EH (cell line): ENCODE measurements around the gene PPFIBP1.
"Not testable (repeated sequence)": the region's sequence is repeated elsewhere in the genome, so short reads cannot be mapped to it uniquely, and the experiment has no call there.

Experiments used
- DNase-seq: peaks from one replicate; pipeline ENCODE4 v3.0.0-alpha.2; 2015; ENCODE audit warnings: low read depth

PPFIBP1 gene

DNA sequence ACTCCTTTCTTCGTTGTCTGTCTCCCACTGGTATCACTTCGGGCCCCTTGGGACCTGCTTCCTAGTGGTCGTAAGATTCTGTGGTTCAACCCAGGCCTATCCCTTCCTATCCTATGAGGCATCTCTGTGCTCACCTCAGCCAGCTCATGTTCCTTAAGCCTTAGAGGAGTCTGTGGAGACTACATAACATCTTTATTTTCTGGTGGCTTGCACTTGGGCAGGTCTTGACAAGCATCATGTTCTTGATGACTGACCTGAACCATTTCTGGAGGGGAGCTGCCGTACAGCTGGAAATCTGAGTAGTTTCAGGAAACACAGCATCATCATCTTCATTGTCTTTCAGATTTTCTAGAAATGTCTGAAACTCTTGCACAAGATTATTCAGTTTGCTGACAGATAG lies 69.3 kb downstream of the PPFIBP1 start:
- DNase-seq = no peak

DNA sequence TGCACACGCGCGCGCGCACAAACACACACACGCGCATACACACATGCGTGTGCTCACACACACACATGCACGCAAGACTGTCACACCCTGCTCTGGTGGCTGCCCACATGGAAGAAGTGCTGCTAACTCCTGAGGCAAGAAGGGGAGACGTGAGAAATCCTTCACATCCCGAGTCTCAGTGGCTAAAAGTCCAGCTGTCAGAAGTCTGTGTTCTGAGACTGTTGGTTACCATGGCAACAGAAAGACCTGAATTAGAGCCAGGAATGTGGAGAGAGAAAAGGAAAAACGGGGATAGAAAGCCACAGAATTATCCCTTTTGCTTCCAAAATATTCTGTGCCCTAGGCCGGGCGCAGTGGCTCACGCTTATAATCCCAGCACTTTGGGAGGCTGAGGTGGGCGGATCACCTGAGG lies 71.2 kb downstream of the PPFIBP1 start:
- peak; percentile 94 for DNase-seq

DNA sequence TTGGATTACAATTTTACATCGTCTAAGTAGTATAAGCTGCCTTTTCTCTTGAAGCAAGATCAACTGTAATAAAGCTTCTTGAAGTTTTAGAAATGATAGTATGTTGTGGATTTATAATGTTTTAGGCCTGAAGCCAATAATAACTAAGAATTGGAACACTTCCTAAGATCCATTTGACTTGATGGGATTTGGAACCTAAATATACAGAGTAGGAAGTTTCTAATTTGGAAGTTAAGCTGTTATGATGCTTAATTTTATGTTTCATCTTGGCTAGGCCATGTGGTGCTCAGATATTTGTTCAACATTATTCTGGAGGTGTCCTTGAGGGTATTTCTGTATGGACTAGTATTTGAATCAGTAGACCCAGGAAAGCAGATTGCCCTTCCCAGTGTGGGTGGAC lies 74.9 kb downstream of the PPFIBP1 start:
- DNase-seq = peak; percentile 22

DNA sequence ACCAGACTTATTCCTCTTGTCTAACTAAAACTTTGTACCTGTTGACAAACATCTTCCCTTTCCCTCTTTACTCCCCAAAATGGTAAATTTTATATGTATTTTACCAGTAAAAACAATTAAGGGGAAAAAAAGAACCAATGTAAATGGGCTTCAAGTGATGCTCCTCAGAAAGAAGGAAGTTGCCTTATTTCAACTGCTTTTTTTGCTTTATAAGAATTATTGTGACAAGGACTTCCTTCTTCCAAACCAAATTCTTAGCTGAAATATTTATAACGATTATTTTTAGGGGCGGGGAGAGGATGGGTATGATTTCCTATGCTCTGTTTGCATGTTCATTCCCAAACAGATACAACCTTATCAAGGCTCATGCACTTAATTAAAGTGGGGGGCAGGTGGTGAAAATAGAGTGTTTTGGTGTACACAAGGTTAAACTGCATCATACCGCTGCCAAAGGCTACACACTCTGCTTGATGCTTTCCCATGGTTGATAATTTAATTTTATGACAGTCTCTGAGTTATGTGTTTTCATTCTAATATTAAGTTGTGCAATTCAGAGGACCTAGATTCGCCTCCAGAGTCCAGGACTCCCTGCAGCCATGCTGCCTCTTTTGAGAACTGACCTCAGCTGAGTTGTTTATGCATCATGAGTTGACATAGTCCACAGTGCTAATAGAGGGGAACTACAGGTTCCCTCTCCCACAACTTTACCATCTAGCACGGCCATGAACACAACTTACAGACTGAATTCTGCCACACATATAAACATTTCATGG lies 77.2 kb downstream of the PPFIBP1 start:
- DNase-seq = not testable (repeated sequence)

DNA sequence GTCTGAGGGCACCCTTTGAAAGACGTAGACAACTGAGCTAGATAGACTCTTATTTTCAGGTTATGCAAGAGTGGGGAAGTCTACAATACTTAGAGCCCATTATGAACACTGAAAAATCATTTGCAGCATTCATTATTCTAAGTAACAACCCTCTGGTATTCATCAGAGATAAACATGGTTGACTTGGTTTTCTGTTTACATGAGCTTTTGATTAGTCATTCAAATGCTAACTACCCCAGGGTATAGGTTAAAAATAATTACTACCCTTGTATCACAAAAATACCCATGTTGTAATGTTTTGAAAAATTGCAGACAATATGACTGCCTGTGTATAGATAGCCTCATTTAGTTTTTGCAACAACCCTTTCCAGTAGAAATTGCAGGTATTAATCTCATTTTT lies 78.5 kb downstream of the PPFIBP1 start:
- DNase-seq = peak; percentile 57

DNA sequence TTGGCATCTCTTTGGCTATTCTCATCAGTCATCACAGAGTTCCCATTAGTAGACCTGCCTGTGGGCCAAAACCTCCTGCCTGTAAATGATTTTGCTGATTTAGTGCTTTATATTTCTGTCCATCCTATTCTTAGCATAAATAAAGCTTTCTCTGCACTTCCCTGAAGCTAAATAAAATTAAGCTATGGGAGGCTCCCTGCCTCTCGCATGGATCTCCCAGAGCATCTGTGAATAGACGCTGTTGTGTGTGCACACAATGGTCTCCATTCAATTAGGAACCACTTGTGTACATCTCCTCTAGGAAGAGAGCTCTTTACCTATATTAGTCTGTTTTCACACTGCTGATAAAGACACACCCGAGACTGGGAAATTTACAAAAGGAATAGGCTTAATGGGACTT lies 80.4 kb downstream of the PPFIBP1 start:
- no peak for DNase-seq

DNA sequence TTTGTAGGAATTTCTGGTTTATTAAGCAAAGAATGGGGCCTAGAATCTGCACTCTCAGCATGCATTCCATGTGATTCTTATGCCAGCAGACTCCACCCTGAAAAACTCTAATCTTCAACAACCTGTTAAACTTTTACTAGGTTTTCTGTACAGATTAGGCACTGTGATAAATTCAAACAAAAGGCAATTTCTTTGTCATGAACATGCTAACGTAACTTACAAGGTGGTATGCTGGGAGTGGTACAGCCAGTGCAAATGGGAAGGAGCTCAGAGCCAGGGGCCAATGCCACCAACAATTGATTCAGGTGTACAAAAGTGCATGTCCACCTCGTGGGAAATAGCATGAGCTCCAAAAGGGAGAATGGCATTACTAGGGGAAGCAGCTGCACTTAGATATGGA lies 83.0 kb downstream of the PPFIBP1 start:
- DNase-seq = no peak

DNA sequence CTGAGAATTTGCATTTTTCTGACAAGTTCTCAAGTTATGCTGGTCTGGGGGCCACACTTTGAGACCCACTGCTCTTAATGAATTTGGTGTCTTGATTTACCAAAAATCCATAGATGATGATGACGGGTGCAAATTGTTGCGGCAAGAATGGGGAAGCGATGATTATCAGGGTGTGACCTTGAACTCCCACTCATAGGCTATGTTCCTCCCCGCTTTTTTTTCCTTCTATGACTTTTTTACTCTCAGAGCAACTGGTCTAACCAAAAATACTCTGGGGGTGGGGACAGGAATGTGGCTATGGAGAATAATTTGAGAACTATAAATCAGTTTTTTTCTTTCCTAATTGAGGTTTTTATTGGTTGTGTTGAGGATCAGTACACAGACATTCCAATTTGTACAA lies 83.6 kb downstream of the PPFIBP1 start:
- DNase-seq = no peak

DNA sequence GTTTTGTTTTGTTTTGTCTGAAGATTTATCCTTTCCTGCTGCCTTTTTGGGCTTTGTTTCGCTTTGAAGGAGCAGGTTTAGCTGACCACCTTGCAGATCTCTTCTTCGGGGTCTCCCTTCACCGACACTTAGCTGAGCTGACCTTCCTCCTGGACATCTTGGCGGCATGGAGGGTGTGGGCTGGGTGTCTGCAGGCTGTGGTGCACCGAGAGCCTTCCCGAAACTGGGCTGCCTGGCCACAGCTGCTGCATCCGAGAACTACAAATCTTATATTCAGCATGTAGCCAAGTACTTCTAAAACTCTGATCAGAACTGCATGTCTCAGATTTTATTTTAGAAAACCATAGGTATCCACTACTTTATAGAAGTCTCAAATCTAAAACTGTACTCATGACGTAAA lies 84.9 kb downstream of the PPFIBP1 start:
- DNase-seq = no peak

DNA sequence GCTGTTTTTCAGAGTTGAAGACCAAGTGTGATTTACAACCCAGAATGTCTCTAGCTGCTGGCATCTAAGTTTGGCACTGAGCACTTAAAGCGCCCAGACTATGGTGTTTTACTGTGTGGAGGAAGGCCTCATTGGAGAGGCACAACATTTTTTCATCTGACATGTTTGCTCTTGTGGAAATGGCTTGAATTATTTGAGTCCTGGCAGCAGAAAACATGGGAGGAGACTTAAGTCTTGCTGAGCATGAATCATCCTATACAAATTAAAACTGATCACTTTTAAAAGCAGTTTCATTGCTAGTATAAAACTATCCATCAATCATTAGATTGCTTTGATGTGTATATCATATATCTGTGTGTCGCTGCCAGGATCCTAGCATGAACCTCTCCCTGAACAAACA lies 86.4 kb downstream of the PPFIBP1 start:
- DNase-seq = peak; percentile 78

DNA sequence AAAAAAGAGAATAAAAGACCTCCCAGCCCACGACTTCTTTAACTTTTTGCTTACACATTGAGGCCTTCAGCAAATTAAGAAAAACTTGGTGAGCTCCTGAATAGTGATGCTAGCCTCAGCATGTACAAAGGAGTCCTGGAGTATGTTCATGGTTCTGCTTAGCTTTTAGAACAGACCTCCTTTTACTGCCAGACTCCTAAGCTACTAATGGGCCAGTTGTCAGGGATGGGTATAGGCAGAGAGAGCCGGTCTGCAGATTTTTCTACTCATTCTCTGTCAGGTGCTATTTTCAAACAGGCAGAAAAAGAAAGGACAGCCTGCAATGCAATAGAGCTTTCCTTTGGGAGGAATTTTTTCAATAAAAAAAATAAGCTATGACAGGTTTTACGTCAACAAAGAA lies 90.4 kb downstream of the PPFIBP1 start:
- no peak for DNase-seq

DNA sequence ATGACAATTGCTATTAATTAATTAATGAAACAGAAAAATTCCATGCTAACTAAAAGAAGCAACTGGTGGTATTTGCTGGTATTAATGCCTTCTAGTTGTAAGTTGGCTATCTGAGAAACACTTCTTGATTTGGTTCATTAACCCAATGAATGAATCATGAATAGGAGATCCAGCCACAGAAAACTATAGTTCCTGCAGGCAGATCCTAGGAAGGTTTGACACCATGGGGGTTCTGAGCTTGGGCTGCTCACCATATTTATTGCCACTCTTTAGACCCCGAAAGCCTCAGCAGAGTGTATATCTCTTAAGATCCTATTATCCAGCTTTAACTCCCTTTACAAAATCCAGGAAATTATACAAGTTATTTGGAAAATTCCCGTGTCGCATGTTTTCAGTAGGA lies 90.9 kb downstream of the PPFIBP1 start:
- DNase-seq = peak; percentile 22

DNA sequence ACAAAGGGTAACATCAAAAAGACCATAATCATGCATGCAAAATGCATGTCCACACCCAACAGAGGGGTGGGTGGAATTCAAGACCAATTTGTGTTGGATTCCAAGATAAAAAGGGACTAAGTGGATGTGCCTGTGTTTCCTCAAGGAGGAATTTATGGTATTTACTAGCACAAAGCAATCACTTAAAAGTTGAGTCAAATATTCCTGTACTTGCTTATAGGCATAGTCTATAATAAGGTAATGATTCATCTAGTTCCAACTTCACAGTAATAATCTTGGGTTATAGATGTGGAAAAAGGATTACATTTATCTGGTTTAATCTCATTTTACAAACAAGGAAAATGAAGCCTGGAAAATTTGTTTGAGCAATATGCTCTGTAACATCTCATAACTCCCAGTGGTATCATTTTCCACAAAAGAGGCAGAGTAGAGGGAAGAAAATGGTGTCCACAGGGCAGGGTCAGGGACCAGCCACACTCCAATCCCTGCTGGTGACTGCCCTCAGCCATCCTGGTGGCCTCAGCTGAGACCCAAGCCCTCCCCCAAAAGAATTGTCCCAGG lies 91.4 kb downstream of the PPFIBP1 start:
- DNase-seq = peak; percentile 90

DNA sequence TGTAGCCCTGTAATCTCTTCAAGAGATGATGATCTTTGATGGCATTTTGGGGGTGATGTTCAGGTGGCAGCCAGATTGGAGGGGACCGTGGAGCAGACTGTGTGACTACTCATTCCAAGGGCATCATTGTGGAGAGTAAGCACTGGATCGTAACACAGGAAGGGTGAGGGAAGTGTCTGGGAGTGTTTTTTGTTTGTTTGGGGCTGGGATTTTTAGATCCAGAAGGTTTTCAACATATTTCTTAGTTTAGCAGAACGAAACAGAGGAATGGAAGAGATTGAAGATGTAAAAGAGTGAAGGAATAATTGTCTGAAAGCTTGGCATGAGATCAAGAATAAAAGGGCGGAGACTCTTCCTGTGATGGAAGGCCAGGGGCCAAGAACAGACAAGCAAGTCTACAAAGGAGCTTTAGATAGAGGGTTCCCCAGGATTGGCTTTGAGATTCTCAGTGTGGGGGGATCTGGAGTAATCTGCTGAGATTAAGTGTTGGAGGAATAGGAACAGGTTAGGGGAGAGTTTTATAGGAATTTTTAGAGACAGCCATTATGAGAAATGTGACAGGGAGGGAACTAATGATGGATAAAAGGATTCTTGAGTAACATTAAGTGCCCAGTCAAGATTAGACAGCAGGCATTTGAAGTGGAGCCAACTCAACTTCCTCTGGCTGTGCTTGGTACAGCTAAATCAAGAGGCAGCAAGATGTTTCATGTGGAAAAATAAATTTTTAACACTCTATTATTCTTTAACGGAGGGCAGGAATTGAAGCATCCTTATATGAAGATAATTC lies 92.5 kb downstream of the PPFIBP1 start:
- DNase-seq = peak; percentile 51

DNA sequence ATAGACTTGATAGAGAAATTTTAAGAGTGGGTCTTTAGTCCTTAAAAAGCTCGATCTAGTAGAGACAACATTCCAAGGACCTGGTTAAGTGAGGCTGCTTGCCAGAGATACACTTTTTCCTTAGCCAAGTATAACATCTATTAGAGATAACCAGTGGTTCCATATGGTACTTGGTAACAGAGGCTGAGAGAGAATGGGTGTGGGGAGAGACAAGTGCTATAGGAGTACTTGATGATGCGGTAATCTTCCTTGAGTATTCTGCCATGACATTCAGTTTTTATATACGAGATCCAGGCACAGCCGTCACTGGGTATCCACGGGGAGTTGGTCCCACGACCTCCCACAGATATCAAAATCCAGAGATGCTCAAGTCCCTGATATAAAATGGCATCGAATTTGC lies 94.8 kb downstream of the PPFIBP1 start:
- no peak for DNase-seq

DNA sequence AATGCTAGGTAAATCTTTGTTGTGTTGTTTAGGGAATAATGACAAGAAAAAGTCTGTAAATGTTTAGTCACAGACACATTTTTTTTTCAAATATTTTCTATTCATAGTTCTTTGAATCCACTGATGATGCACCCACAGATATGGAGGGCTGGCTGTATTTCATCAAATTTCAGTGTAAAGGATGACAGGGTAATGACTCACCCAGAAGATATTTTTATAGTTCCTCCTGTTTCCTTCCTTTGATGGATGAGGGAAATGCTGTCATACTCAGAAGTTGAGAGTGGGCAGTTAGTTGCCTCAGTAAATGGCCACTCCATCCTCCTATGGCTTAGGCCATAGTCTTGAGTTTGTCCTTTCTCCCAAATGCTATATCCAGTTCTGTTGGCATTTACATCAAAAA lies 95.3 kb downstream of the PPFIBP1 start:
- peak; percentile 95 for DNase-seq

DNA sequence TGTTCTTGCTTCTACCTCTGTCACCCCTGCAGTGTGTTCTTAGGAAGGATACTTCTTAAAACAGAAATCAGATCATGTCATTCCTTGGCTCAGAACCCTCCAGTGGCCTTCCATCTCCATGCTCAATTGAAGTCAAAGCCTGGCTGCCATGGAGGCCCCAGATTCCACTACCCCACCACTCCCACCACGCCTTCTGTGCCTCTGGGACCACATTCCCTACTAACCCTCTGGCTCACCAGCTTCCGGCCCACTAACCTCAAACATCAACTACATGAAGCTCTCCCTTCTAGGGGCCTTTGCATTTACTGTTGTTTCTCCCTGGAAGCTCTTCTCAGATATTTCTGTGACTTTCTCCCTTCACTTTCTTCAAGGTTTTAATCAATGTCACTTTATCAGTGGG lies 96.1 kb downstream of the PPFIBP1 start:
- DNase-seq = no peak

DNA sequence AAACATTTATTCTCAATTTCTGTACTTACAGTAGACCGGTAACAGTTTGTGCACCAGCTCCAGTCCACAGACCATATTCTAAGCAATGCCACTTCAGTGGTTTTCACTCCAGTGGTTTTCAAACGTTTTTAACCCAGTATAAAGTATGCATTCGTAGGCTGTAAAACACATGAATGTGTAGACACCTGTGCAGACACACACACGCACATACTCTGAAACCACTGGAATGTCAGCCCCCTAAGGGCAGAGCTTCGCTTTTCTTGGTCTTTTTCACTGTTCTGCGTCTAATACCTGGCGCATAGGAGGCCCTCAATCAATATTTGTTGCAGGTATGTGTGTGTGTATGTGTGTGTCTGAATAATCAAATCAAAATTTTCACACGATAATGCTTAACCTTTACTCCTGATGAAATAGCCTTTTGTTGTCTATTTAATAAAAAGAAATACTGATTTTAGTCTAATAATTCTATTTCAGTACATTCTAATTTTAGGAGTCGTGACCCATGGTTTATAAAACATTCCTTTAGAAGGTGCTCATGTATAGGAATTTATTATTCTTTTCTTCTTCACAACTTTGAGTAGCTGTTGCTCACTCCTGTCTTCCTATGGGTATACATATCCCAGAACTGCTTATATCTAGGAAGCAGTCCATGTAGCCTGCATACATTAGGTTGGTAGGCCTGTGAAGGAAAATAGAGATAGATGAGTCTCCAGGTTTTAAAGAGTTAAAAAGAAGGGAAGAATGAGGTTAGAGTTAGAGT lies 98.6 kb downstream of the PPFIBP1 start:
- DNase-seq = peak; percentile 49

DNA sequence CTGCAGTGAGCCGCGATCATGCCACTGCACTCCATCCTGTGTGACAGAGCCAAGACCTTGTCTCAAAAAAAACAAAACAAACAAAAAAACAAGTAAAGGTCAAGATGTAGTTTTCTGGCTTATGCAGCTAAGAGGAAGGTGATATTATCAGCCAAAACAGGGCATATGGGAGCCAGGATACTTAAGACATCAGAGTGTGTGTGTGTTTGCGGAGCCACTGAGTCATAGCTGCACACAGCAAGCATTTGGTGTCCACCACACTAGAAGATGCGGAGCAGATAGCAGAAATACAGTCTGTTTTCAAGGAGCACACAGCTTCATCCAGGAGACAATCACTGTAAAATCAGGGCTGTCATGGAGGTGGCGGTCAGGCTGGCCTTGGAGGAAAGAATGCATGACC lies 99.6 kb downstream of the PPFIBP1 start:
- DNase-seq = peak; percentile 58

DNA sequence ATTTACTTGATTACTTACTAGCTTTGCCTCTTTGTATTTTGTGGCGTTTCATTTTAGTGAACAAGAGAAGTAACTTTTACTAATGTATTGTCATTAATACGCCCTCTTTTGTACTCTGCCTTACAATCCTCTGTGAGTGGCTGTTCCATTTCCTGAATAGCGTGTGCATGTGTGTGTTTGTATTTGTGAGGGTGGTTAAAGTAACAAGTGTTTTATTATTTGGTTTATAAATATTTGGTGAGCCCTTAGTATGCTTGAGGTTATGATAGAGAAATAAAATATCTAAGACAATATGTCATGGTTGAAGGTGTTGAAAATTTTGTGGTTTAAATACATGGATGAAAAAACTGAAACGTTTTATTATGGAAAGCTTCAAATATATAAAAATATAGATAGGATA lies 100.6 kb downstream of the PPFIBP1 start:
- no peak for DNase-seq

DNA sequence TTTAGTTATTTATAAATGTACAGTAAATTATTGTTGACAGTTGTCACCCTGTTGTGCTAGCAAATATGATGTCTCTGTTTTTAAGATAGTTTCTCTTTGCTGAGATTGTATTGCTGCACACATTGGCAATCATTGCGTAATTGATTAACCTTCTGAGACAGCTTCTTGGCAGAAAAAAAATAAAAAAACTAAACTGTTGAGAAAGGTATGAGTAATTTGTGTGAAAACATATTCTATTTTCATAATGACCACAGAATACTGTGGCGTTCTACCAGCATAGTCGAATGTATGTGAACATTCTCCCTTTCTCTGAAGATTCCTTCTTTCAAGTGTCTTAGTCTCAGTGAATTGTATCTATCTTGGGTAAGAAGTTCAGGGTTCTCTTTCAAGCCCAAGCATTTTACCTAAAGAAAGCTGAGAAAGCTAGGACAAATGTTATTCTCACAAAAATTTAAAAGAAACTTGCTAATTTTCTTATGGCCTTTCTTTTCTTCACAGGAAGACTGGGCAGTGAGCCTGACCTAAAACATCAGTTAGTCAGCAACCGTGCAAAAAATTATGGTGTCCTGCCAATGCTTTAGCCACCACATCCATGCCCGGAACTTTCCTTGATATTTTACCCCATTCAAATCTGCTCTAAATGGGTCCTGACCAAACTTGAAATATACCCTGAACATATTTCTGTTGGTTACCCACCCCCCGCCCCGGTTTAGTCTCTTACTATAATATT lies 103.3 kb downstream of the PPFIBP1 start:
- peak; percentile 81 for DNase-seq
